Calu3 (cell line): ENCODE measurements around the gene PLK2. TPM values are rescaled to one million over a fixed set of nuclear protein-coding genes. Genes with fewer than 3 reads are reported as not detected.

Experiments used
- Bru-seq: library from RNA; stranded (reverse); fragments of 400-500 nt; gene quantifications from one replicate; lab custom pipeline; 2021; lab: Mats Ljungman, UMichigan
- BruChase-seq, 2 experiments: library from RNA; stranded (reverse); fragments of 400-500 nt; gene quantifications; one replicate each; lab custom pipeline; 2021; lab: Mats Ljungman, UMichigan
- BruUV-seq: library from RNA; stranded (reverse); fragments of 400-500 nt; replicated peaks from 2 replicates; lab custom pipeline; 2021; lab: Mats Ljungman, UMichigan
- CTCF ChIA-PET: fragments of 300-600 bp; sonication (Branson Sonifier 250); formaldehyde crosslinking; loops from one replicate; lab custom pipeline; 2022; ENCODE audit warnings: antibody characterized with exemption; lab: Charles Lee
- DNase-seq: peaks from one replicate; pipeline ENCODE4 v3.0.0; 2022
- H3K27ac Mint-ChIP-seq: one replicate; pipeline ENCODE4 v1.8.0; 2022; ENCODE audit warnings: mixed read lengths; ENCODE audit not compliant: unreplicated experiment
- H3K27me3 Mint-ChIP-seq: one replicate; pipeline ENCODE4 v1.8.0; 2022; ENCODE audit warnings: mixed read lengths; ENCODE audit not compliant: unreplicated experiment
- H3K36me3 Mint-ChIP-seq: one replicate; pipeline ENCODE4 v1.8.0; 2022; ENCODE audit warnings: mild to moderate bottlenecking, moderate library complexity, mixed read lengths; ENCODE audit not compliant: insufficient read depth, unreplicated experiment
- H3K4me1 Mint-ChIP-seq: one replicate; pipeline ENCODE4 v1.8.0; 2022; ENCODE audit warnings: mild to moderate bottlenecking, low read depth, mixed read lengths; ENCODE audit not compliant: unreplicated experiment
- H3K4me3 Mint-ChIP-seq: one replicate; pipeline ENCODE4 v1.8.0; 2022; ENCODE audit warnings: mild to moderate bottlenecking, low read depth, moderate library complexity, mixed read lengths; ENCODE audit not compliant: unreplicated experiment
- H3K9me3 Mint-ChIP-seq: one replicate; pipeline ENCODE4 v1.8.0; 2022; ENCODE audit warnings: low read depth, mixed read lengths; ENCODE audit not compliant: unreplicated experiment
- CTCF ChIP-seq: fragments of 200-600 bp; IDR thresholded peaks from one replicate; pipeline ENCODE4 v1.8.0; 2022; ENCODE audit warnings: antibody characterized with exemption; ENCODE audit not compliant: unreplicated experiment
- intact Hi-C: fragments of 100-400 bp; cut with micrococcal nuclease; formaldehyde crosslinking; loops from one replicate; pipeline ENCODE4 v1.10.0; 2022; ENCODE audit not compliant: unreplicated experiment
- long read RNA-seq: library from polyadenylated mRNA; stranded (forward); transcript quantifications from one replicate; pipeline ENCODE4 v2.0.0, GENCODE V29; 2022
- total RNA-seq: library from RNA; stranded (reverse); gene quantifications from 2 replicates; pipeline ENCODE4 v1.2.3, GENCODE V29; 2022

Gene PLK2
- total RNA-seq (135 and 229 TPM in 2 replicates), Bru-seq, nascent RNA (percentile 99 among the genes with signal in this experiment), BruChase-seq, experiment 1, labeled RNA remaining after a 6-hour chase (percentile 95 among the genes with signal in this experiment), BruChase-seq, experiment 2, labeled RNA remaining after a 2-hour chase (percentile 98 among the genes with signal in this experiment)
- long read RNA-seq, transcript PLK2-201 (14 exons, 2,960 nt) = major isoform, 83 of 100 reads
- long read RNA-seq, partial matches to known transcripts = 5 of 100 reads
- long read RNA-seq, other reads (novel, unspliced or antisense) = 11 of 100 reads

GRCh38 chr5:58460002-58460731, at the start of gene PLK2:
Gene PLK2 (minus strand): TSS chr5:58460086. CDS start chr5:58459959, 127 bp downstream.
- CTCF ChIA-PET = interaction anchor here (0.9 to 5.1 kb wide), 11 partner anchors 119 to 1162 kb away, joined by 3 to 41 read pairs (median 7); no protein-coding TSS in a partner anchor
- TF ChIP-seq CTCF = no peak
- H3K27me3 Mint-ChIP-seq = no peaks in the 10 kb centered on the region
- peaks cover 23% of the 10 kb centered on the region for H3K4me1 Mint-ChIP-seq
- no peaks in the 10 kb centered on the region for H3K9me3 Mint-ChIP-seq
- intact Hi-C loops = loop anchor here (1.0 to 5.0 kb wide), 6 partner anchors 272 to 1558 kb away; no protein-coding TSS in a partner anchor
- H3K27ac Mint-ChIP-seq = peak within 1 kb of the TSS; percentile 85
- peaks cover 61% of the 10 kb centered on the region for H3K36me3 Mint-ChIP-seq
- peak; percentile 94 for DNase-seq
- peak within 1 kb of the TSS; percentile 76 for H3K4me3 Mint-ChIP-seq
- TSS peak; percentile 76 for BruUV-seq

GRCh38 chr5:58507715-58508114, 47.8 kb upstream of the PLK2 start:
- CTCF ChIA-PET = no interaction called here
- H3K27me3 Mint-ChIP-seq = peaks cover 81% of the 10 kb centered on the region
- TF ChIP-seq CTCF = no peak
- H3K36me3 Mint-ChIP-seq = no peaks in the 10 kb centered on the region
- H3K9me3 Mint-ChIP-seq = no peaks in the 10 kb centered on the region
- BruUV-seq = no TSS peak
- intact Hi-C loops = no loop called here
- no peaks in the 10 kb centered on the region for H3K4me1 Mint-ChIP-seq
- no peak overlapping the region for H3K27ac Mint-ChIP-seq
- DNase-seq = no peak
- no peak overlapping the region for H3K4me3 Mint-ChIP-seq

- Mint-ChIP-seq H3K27me3 (peaks cover 85% of the 10 kb centered on the region), H3K9me3 (no peaks in the 10 kb centered on the region), H3K36me3 (no peaks in the 10 kb centered on the region), H3K4me1 (no peaks in the 10 kb centered on the region), H3K4me3 (no peak overlapping the region), H3K27ac (no peak overlapping the region)
- intact Hi-C loops = no loop called here
- no TSS peak for BruUV-seq
- TF ChIP-seq CTCF = no peak
- CTCF ChIA-PET = interaction anchor here (0.7 to 1.2 kb wide), 2 partner anchors 10 to 342 kb away, joined by 3 to 5 read pairs; no protein-coding TSS in a partner anchor
- DNase-seq = no peak
These were observed 46.2 kb upstream of the PLK2 start for GRCh38 chr5:58505971-58506640.

GRCh38 chr5:58505502-58505901, 45.6 kb upstream of the PLK2 start:
- TF ChIP-seq CTCF = no peak
- BruUV-seq = no TSS peak

More at GRCh38 chr5:58505502-58505901, 45.6 kb upstream of the PLK2 start:
- no peak overlapping the region for H3K27ac Mint-ChIP-seq
- no peak for DNase-seq
- H3K36me3 Mint-ChIP-seq = no peaks in the 10 kb centered on the region
- no peak overlapping the region for H3K4me3 Mint-ChIP-seq
- no peaks in the 10 kb centered on the region for H3K9me3 Mint-ChIP-seq
- intact Hi-C loops = no loop called here
- H3K27me3 Mint-ChIP-seq = peaks cover 85% of the 10 kb centered on the region
- CTCF ChIA-PET = interaction anchor here (0.7 kb wide), 1 partner anchor 10 kb away, joined by 5 read pairs; no protein-coding TSS in a partner anchor
- no peaks in the 10 kb centered on the region for H3K4me1 Mint-ChIP-seq
